HG03039 (cell line): ENCODE data around the gene GUCY1B1.
A peak's percentile ranks its signal among the peaks of the same experiment; 100 is the strongest.

Experiments used
- ATAC-seq: cut with Tn5 transposase; IDR thresholded peaks from one replicate; pipeline ENCODE4 v1.9.1; 2021; ENCODE audit warnings: mild to moderate bottlenecking, moderate library complexity; ENCODE audit not compliant: unreplicated experiment

Gene GUCY1B1

DNA sequence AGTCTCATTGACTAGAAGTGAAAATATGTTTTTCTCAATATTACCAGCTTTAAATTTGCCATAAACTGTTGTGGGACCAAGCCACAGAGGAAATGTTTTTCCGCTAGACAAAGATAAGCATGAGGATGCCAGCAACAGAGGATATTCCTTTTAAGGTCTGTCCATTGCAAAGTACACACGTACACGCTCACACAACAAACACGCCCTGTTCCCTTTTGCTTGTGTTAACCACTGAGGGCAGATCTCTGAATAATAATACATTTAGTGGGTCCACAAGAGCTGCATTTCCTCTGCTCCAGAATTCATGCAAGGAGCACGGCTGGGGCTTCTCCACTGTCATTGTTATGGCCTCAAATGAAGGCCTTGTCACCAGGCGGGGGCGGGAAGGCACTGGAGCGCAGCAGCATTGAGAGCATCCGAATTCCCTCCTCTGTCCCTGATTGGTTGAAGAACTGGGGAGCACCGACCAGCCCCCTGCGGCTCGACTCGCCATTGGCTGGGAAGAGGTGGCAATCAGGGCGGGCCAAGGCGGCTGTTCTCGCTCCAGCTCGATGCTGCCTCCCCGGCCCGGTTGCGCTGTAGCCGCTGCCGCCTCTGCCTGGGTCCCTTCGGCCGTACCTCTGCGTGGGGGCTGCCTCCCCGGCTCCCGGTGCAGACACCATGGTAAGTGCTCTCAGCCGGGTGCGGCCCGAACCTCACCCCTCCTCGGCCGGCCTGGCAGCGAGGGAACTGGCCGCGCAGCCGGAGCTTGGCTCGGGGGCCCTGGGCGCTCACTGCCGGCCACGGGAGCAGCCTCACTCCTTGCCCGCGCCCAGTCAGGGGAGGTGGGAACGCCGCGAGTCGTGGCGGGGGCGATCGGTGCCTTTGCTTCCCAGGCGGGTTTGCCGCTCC lies at the start of gene GUCY1B1:
GUCY1B1 (plus strand) TSS at position 541 of the 891 bp plus-strand sequence; CDS start at position 661, 120 bp downstream.
- peak; percentile 97 for ATAC-seq

DNA sequence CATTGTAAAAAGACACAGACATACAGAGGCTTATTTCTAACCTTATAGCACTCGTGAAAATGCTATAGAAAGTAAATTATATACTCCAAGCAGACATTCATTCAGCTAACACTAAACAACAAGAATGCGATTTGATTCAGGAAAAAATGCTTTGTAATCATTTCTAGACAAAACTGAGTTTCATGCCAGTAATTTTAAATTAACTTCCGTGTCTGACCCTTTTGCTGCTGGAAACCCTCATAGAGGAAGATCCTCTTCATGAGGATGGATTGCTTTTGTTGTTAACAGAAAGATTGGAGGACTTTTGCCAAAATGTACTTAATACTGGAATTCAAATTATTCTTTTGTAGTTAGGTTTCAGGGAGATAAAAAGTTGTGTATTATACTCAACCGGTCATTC lies 48.9 kb upstream of the GUCY1B1 start:
- no peak for ATAC-seq

DNA sequence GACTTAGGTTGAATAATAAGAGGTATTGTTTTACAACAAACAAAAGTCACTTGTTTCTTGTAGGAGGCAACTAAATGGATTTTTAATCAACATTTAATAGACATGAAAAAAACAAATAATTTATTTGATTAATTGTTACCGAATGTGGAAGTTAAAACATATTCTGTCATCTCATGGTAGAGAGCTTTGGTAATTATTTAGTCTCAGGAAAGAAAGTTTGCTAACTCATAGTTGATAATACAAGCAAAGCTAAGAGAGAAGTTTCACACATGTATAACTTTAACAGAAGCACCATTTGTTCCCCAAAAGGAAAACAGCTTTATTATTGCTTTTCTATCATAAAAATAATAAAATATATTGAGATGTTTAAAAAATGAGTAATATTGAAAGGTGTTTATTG lies 47.3 kb upstream of the GUCY1B1 start:
- ATAC-seq, result no peak

DNA sequence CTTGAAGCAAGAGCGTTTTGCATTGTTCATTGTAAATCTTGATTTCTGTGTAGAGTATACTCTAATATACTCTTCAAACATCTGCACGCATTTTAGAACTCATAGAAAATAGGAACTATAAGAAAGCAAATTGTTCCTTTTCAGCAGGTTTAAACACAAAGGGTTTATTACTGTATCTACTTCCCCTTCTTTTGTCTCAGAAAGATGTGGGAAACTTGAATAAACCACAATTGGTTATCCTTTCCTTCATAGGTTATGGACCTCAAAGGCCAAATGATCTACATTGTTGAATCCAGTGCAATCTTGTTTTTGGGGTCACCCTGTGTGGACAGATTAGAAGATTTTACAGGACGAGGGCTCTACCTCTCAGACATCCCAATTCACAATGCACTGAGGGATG lies 46.0 kb upstream of the GUCY1B1 start:
- ATAC-seq, result no peak

DNA sequence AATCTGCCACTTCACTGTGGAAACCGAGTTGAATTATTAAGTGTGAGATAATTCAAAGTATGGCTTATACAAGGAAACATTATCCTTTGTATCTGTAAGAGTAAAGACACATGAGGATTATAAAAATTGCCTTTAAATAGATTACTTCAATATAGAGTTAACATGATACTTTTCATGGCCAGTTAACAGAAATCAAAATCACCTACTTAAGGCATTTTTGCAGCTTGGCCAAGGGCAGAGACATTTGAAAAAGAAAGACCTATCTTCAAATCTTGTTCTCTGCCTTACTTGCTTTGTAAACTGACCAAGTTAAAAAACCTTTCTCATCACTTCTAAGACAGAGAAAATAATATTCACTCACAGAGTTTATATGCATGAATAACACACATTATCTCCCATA lies 44.9 kb upstream of the GUCY1B1 start:
- ATAC-seq, result no peak

DNA sequence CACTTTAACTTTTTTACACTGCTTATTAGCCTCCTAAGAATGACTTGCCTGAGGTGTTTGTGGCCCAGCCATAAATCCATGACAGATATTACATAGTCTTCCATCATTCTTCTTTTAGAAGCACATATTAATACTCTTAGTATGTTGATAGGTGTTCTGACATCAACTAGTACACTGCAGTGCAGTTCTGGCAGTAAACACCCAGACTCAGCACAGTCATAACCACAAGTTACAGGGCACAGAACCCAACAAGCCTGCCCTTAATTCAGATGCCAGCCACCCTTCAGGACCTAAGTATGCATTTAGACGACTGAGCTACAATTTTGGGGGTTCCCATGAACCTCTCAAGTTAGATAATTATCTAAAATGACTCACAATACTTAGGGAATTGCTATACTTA lies 36.5 kb upstream of the GUCY1B1 start:
- ATAC-seq, result no peak

DNA sequence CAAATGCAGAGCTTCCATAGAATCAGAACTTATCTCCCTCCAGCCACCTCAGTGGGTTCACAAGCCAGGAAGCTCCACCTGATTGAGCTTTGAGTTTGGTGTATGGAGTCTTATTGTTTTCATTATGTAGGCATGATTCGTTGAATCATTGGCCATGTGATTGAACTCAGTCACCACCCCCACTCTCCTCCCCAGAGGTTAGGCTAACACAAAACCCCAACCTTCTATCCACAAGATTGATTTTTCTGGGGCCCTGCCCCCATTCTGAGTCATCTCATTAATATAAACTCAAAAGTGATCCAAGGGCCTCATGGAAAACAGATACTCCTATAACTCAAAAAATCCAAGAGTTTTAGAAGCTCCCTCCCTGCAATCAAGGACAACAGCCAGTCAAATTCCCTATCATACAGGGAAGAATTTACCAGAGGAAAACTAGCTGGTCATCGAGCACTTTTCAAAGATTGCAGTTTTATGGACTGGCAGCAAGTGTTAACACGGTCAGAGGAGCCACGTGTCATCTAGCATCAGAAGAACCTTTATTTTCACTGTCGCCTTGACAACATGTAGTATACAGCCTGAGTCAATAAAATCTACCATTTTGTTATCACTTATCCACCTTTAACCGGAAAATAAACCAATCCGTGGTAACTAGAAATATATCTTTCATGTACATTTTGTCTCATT lies 35.9 kb upstream of the GUCY1B1 start:
- ATAC-seq, result no peak

DNA sequence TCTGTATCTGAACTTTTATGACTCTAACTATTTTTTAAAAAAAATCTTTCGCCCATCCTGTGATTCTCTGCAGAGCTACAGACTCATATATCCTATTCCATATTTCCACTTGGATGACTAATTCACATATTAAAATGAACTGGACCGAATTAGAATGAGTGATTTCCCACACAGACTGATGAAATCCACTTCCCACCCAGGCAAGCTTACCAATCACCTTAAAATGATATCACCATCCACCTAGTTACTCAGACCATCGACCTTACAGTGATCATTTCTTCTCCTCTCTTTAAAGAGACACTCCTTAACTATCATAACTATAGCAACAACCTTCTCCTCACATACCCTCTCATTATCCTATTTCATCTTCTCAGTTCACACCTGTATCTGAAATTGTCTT lies 34.1 kb upstream of the GUCY1B1 start:
- no peak for ATAC-seq

DNA sequence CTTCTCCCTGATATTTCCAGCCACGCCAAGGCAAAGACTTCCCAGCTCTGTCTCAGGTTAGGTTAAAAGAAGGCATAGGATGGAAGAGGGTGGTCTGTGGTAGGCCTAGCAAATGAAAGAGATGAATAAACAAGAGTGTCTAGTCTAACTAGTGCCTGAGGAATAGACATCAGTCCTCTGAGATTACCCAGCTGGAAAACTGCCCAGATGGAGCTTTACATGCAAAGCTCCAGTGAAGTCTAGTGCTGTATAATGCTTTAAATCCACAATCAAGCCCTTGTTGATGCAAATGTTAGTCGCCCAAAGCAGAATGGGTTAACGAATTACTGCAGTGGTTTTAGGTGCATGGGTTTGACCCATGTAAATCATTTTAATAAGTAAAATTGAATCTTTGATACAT lies 24.8 kb upstream of the GUCY1B1 start:
- ATAC-seq, result no peak

DNA sequence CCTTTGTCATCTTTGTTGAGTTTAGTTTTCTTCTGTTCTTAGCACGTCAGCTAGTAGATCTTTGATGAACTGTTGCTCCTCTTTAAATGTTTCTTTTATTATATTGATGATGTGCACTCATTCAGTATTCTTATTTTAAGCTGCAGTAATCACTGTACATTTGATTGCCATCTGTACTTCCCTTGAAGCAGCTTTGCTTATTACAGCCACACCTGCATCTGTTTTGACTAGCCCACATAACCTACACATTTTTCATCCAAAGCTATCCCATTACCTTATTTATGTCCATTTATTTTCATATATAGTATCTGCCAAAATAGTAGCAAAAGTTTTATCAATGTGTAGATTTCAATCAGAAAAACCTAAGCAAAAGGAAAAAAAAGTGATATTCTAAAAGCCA lies 23.9 kb upstream of the GUCY1B1 start:
- ATAC-seq, result no peak

DNA sequence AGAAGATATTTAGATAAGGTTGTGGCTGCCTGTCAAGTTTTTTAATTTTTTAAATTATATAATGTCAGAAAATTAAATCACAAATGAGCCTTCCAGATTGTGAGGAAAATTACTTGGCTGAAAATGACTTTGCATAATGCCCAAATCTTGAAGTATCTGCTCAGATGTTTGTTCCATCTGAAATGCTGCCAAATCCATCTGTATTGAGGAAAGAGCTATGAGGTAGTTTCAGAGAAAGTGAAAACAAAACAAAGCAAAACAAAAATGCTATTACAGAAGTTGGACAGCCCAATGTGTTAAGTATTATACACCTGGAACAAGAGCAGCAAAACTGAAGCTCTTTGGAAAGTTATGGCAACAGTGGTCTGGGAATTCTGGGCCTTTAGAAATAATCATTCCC lies 23.3 kb upstream of the GUCY1B1 start:
- ATAC-seq, result no peak

DNA sequence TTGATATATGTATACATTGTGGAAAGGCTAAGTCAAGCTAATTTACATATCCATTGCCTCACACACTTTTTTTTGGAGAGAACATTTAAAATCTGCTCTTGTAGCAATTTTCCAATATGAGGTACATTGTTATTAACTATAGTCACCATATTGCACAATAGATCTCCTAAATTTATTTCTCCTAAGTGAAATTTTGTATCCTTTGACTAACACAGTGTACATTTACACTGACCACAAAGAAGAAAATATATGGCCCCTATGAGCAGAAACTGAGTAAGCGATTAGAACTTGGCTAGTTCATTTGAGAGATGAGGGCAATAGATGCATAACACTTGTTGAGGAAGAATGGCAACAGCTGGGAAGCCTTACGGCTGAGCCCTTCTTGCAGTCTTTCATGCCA lies 20.3 kb upstream of the GUCY1B1 start:
- no peak for ATAC-seq

DNA sequence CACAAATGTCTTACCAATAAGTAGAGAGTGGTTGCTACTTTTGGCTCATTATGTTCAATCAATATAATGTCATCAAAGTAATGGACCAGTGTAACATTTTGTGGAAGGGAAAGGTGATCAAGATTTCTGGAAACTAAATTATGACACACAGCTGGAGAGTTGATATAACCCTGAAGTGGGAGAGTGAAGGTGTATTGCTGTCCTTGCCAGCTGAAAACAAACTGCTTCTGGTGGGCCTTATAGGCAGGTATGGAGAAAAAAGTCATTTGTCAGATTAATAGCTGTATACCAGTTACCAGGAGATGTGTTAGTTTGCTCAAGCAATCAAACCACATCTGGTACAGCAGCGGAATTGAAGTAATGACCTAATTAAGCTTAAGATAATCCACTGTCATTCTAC lies 17.3 kb upstream of the GUCY1B1 start:
- ATAC-seq, result no peak

DNA sequence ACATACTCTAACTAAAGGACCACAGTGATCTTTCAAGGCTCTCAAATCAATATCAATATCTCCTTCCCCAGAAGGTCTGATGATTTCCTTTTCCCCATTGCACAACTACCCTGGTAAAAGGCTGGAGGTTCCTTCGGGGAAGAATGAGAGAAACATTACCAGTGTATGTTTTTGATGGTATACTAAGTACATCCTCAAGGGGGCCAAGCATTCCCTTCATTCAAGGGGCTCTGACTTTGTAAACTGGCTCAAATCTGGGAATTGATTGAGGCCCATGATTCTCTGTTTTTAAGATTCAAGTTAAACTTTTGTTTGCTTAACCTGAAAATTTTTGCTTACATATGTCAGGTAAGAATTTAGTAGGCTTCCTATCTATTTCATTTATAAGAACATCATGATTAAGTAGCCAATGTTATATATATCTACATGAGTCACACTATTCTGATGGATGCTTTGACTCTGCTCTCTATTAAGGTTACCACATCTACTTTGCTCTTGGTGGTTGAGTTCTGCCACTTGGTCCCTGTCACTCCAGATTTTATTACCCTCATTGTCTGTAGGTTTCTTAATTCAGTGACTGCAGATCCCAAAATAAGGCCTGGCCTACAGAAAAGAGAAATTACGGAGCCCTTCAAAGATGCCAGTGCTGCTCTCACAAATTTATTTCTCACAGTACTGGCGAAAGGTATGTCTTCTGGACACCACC lies 16.4 kb upstream of the GUCY1B1 start:
- ATAC-seq, result no peak

DNA sequence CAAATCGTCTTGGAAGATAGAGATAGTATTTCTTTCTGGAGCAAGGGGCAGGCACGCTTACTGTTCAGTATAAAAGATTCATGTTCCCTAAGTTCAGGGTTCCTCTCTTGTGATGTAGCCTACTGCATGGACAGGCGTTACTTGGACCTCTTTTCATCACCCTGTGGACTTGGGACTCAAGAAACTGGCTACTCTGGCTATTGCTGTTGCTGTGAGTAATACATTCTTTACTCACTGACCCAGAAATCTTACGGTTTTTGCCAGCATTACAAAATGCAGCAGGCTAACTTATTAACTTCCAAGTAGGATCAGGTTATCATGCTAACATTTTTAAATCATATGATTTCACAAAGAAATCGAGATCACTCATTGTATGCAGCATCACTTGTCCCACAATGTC lies 12.8 kb upstream of the GUCY1B1 start:
- no peak for ATAC-seq

DNA sequence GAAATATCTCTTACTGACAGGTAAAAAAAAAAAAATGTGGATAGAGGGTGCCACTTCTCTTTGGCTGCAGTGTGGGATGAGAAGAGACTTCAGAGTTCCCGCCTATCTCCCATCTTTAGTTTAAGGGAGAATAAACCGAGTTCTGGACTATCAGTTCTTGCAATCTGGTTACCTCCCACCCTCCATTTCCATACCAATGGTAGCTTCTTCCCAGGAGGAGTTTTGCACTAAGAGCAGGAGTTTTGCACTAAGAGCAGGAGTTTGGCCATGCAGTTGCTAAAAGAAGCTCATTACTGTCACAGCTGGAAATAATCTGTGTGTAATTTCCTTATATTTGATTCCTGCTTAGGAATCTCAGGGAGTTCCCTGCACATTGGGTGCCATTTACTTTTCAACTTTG lies 10.8 kb upstream of the GUCY1B1 start:
- no peak for ATAC-seq

DNA sequence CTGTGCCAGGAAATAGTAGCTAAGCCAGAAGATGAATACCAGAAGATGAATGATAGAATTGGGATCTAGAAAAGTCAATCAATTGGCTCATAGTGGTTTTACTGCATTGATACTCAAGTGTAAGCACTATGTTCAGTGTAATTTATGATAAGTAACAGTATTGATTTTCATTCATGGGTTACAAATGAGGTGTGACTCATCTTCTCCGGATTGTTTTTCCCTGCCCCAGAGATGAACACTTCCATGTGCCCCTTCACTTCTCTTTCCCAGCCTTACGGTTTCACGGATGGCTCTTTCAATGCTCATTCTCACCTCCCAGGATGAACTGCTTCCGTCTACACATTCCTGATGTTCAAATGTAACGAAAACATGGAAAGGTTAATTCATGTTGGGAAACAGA lies 9.8 kb upstream of the GUCY1B1 start:
- no peak for ATAC-seq

DNA sequence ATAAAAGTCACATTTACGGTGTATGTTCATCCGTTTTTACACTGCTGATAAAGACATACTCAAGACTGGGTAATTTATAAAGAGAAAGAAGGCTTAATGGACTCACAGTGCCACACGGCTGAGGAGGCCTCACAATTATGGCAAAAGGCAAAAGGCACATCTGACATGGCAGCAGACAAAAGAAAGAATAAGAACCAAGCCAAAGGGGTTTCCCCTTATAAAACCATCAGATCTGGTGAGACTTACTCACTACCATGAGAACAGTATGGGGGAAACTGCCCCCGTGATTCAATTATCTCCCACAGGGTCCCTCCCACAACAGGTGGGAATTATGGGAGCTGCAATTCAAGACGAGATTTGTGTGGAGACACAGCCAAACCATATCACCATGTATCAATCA lies 7.3 kb upstream of the GUCY1B1 start:
- ATAC-seq, result no peak

DNA sequence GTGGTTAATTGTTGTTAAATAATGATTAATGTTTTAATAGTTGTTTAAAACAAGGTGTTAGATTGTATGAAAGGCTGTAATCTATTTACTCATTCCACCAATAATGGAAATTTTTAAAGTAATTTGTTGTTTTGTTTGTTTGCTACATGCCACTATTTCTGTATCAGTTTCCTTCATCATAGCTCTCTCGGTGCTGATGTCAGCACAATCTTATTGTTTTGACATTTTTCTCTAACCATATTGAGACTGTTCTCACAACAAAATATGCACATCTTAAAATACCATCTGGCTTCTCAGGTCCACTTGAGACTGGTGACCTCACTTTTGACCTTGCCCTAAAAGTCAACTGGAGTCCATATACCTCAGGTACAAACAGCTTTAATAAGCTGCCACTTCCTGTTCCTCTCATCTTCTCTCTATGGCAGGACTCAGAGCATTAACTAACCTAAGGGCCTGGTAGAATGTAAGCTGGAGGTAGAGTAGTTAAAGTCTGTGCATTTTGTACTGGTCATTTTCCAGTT lies 1.0 kb upstream of the GUCY1B1 start:
- no peak for ATAC-seq

DNA sequence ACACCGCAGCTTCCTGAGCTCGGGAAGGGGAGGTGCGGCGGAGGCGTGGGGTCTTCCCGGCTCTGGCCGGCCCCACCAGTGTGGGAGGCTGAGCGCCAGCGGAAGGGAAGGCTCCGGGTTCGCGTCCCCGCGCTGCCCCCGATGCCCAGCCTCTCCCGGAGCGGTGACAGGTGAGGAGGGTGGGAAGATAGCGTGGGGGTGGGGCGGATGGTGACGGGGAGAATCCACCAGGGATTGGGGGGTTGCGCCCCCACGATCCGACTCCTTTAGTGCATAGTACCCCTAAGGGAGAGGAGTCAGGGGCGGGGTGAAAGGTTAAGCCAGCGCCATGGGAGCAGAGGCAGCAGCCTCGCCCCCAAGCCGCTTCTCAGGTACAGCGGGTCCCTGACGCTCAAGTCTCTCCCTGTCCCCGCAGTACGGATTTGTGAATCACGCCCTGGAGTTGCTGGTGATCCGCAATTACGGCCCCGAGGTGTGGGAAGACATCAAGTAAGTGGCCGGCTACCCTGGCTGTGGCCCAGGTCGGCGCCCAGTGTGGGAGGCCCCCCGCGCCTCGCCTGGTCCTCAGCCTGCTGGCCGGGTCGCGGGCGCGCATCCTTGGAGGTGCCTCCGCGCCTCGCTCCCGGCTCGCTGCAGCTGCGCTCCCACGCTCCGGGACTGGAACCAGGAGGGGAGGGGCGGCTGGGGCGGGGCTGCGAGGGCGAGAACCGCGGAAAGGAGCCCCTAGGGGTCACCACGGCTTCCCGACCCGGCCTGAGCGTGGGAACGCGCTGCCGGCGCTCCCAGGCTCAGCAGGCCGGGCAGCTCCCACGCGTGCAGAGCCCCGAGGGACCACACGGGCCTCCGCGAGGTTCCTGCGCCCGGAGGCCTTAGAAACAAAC lies 791 bp downstream of the GUCY1B1 start:
- peak; percentile 7 for ATAC-seq

DNA sequence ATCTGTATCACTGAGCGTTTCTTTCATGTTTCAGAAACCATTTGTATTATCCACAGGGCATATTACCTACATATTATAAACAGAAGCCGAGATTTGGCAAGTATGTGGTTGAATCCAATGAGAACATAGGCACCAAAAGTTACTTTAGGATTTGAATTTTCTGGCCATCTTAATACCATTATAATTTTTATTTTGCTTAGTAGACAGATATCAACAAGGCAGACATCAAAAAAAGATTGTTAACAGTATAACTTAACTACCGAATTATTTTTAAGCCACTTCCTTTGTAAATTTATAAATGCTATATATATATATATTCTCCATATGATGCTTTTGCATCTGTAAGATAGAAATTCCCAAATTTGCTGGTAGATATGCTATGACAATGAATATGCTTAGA lies 2.2 kb downstream of the GUCY1B1 start:
- ATAC-seq, result no peak
